HG02610 (cell line): Measurements from ENCODE around the gene BCL7A.

Experiments used
- ATAC-seq: cut with Tn5 transposase; IDR thresholded peaks from one replicate; pipeline ENCODE4 v1.9.1; 2021; ENCODE audit warnings: mild to moderate bottlenecking, moderate library complexity; ENCODE audit not compliant: unreplicated experiment

The BCL7A gene

DNA sequence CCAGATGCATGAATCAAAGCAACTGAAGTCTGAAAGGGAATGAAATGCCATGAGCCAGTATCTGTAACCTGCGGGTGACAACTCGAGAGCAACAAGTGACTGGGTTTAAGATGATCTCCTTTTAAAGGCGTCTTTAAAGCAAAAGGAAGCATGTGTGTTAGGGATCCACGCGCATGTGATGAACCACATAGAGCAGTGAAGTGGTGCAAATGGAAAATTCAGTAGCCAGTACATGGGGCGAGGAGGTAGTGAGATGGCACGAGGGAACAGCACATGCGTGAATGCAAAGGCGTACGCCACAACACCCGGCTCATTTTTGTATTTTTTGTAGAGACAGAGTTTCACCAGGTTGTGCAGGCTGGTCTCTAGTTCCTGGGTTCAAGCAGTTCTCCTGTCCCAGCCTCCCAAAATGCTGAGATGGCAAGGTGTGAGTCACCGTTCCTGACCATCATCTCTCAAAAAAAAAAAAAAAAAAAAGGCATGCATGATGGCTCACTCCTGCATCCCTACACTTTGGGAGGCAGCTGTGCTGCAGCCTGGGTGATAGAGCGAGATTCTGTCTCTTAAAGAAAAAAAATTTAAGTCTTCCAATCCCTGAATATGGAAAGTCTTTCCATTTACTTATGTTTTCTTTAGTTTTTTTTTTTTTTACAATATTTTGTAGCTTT, 24.6 kb upstream of the BCL7A start:
- no peak for ATAC-seq

DNA sequence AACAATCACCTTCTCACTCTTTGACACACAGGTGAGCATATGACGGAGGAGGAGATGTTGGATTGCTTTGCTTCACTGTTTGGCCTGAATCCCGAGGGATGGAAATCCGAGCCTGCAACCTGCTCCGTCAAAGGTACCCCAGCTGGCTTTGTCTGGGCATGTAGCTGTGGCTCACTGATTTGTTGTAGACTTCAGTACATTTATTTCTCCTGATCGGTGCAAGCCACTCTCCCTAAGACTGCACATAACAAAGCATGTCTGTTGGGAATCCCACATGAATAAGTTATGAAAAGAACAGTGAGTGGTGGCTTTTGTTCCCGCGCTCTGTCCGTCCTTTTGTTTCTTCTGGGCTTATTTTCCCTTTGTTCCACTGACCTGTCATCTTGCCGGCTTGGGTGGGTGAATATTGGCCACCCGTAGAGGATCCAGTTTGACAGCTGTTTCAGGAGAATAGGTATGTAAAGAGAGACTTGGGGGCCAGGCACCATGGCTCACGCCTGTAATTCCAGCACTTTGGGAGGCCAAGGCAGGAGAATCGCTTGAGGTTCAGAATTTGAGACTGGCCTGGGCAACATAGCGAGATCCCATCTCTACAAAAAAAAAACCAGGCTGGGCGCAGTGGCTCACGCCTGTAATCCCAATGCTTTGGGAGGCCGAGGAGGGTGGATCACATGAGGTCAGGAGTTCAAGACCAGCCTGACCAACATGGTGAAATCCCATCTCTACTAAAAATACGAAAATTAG, 20.0 kb upstream of the BCL7A start:
- ATAC-seq = no peak

DNA sequence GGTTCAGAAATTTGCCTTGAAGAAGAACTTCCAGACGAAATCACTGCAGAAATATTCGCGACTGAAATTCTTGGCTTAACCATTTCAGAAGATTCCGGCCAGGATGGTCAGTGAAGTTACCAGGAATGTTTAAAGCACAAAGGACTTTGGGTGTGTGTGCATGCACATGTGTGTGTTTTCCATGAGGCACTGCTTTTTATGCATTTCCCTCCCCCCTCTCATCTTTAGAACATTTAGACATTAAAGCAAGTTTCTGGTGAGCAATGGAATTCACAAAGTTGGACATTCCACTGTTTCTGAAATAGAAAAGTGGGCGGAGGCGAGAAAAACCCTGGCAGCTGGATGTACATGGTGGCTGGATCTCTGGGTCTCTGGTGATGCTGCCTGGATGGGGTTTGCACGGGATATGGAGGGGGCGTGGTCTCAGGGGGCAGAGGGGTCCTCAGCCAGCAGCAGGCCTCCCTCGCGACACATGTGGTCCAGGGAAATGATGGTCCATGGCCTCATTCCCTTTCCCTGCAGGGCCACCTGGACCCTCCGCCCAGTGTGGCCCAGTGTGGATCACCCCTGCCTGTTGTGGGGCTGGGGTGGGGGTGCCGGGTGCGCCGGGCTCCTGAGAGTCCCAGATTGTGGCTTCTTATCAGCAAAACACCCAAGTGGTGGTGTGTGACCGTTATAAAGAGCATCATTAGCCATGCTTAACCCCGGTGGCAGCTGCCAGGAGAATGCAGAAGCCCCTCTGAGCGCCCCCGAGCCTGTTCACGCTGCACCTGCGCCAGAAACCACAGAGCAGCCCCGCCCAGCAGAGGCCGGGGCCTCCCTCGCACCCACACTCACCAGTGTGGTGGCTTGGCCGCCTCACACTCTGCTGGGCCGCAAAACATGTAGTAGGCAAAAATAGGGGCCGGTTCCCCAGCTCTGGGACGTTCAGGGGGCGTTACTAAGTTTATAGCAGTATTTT, 17.8 kb upstream of the BCL7A start:
- ATAC-seq = peak; percentile 54

DNA sequence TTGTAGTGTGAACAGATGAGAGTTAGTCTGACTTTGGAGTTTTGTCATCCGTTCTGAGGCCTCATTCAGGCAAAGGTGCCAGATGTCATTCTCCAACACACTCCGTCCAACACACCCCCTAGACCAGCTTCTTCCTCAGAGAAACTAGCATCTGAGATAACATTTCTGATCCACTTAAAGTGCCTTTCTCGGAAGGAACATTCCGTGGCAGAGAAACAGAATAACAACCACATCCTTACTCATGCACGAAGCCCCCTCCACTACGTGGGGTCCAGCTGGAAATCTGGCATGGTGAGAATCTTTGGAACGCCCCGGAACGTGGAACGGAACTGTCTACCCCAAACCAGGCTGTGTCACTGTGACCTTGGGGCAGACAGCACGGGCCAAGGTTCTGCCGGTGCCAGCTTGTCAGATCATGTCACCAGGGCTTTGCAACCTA, 17.0 kb upstream of the BCL7A start:
- no peak for ATAC-seq

DNA sequence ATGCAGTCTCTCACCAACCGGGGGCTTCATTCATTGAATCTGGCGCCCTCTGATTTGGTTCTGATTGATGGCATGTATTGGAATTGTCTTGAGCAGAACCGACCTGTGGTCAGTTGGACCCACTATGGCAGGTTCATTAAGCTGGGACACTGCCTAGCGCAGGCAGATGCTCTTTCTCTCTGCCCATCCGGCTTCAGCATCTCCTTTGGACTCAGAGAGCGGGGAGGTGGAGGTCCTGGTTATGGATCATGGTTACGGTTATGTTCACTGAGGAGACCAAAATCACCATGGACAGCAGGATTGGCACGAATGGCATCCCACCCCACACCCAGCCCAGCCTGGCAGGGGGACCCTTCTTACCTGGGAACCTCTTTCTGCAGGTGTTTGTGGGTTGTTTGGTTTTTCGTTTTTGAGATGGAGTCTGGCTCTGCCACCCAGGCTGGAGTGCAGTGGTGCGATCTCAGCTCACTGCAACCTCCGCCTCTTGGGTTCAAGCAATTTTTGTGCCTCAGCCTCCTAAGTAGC, 16.4 kb upstream of the BCL7A start:
- ATAC-seq = no peak

DNA sequence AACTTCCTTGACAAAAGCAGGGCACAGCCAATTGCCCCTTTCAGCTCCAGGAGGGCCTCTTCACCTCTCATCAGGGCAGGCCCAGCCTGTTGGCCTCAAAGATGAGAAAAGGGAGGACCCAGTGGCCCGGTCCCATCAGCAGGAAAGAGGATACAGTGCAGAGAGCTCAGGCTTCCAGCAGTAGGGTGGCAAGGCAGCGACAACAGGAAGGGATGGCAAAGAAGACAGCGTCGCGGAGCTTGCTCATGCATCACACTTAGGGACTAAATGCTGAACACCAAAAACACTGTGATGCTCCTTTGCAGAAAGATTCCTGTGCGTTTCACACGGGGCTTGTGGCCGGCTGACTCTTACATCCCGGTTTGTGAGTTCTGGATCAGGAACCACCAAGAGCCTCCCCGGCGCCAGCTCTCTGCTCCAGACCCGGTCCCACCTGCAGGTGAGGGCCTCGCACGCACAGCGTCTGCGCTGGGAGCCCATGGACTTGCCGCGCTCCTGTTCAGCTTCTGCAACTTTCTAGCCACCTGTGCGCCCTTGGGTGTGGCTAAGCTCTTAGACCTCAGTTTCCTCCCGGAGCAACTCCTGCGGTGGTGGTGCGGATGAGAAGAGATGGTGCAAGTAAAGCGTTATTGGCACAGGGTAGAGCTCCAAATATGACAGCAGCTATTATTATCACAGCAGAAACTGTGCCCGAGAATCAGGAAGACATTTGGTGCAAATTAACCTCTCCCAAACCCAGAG, 15.3 kb upstream of the BCL7A start:
- no peak for ATAC-seq

DNA sequence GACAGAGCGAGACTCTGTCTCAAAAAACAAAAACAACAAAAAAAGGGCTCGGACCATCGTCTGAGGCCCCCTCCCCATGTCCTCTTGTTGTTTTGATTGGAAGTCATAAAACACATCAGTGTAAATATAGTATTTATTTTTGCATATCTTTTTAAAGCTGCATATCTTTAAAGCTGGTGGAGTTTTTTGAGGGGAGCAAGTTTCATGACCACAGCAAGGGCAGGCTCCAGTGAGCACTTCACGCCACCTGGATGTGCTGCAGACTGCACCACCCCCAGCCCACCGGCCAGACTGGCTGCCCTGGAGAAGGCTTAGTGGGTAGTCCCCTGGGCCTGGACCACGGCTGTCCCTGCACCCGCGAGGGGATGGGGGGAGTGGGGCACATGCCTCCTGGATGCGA, 11.9 kb upstream of the BCL7A start:
- no peak for ATAC-seq

DNA sequence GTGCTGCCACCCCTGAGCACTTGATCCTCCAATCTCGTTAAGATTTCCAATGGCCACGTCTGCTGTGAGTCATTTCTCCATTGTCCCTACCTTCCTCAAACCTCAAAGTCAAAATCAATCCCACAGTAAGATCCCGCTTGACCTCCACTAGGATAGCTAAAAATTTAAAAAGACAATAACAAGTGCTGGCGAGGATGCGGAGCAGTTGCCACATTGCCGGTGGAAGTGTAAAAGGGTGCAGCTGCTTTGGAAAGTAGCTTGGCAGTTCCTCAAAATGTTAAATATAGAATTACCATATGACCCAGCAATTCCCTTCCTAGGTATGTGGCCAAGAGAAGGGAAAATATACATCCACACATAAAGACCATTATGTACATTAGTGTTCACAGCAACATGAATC, 9.5 kb upstream of the BCL7A start:
- no peak for ATAC-seq

DNA sequence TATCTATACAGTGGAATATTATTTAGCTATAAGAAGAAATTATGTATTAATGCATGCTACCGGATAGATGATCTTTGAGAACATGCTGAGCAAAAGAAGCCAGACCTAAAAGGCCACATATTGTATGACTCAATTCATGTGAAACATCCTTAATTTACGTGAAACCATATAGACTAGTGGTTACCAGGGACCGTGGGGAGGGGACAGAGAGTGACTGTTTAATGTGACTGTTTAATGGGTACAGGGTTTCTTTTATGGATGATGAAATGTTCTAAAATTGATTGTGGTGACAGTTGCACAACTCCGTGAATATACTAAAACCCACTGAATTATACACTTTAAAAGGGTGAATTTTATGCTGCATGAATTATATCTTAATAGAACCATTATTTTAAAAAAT, 8.5 kb upstream of the BCL7A start:
- ATAC-seq = no peak

DNA sequence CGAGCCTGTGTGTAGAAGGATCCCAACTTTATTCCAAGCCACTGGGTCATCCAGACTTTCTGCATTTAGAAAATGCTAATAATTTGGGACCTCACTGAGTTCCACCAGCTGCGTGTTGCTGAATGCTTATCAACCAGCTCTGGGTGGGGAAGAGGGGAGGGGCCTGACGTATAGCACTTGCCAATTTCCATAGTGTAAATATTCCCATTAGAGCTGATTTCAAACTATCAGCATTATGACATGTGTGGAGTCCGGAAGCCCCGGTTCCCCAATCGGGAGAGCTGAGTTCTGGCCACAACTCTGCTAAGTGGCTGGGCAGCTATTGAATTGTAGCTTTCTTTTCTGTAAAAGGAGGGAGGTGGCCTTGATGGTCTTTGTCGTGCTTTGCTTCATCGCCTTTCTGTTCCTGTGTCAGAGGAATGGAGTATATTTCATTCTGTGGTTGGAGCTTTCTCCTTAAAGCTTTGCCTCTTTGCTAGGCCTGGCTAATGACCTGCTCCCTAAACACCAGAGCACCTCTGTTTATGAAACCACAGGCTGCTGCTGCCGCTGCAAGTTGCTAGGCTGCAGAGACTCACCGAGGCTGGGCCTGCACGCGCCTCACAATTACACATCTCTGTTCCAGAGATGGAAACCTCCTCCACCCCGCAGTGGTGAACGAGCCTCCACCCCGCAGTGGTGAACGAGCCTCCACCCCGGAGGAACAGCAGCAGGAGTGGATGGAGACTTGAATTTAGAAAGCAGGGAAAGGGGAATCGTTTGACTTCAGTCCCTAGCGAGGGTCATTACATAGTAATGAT, 7.7 kb upstream of the BCL7A start:
- ATAC-seq = no peak

DNA sequence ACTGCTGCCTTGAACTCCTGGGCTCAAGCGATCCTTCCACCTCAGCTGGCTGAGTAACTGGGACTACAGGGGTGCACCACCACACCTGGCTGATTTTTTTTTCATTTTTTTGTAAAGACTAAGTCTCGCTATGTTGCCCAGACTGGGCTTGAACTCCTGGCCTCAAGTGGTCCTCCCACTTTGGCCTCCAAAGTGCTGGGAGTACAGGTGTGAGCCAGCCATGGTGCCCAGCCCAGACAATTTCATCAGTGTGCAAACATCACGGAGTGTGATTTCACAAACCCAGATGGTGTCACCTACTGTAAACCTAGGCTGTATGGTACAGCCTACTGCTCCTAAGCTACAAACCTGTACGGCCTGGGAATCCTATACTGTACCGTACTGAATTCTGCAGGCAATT, 6.9 kb upstream of the BCL7A start:
- no peak for ATAC-seq

DNA sequence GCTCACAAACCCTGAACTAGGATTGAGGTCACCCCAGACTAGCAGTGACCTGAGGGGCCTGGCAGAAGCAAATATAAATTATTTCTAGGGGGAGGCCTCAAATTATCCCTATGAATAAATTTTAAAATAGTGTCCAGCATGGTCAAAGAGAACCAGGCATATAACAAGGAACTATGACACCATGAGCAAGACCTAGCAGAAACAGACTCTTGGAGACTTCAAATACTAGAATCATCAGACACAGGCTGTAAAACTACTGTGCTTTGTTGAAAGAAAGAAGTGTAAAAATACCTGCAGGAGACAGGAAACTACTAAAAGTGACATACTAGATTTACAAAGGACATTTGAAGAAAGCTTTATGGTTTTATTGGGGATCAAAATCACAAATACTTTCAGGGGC, 3.2 kb upstream of the BCL7A start:
- no peak for ATAC-seq

DNA sequence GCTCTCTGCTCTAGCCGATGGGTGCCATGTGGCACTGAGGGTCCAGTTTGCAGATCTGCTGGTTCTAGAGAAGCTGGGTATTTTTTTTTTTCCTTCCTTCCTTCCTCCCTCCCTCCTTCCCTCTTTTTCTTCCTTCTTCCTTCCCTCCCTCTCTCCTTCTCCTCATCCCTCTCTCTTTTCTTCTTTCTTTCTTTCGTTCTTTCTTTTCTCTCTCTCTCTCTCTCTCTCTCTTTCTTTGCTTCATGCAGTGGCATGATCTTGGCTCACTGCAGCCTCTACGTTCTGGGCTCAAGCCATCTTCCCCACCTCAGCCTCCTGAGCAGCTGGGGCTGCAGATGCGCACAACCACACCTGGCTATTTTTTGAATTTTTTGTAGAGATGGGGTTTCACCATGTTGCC, 2.7 kb upstream of the BCL7A start:
- ATAC-seq = no peak

DNA sequence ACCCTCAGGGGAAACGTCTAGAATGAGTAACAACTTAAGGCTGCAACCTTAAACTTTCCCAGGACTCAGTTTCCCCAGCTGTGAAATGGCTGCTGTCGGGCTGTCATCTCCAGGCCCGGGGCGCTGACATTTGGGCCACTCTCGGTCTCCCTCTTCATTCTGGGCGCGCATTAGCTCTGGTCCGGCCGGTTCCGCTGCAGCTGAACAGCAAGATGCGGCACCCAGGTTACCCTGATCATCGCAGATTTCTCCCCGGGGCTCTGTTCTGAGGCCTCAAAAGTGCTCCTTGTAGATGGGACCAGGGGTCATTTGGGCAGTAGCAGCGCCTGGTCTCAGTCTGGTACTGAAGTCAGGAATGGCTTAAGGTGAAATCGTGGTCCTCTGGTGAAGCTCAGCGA, 890 bp upstream of the BCL7A start:
- no peak for ATAC-seq

DNA sequence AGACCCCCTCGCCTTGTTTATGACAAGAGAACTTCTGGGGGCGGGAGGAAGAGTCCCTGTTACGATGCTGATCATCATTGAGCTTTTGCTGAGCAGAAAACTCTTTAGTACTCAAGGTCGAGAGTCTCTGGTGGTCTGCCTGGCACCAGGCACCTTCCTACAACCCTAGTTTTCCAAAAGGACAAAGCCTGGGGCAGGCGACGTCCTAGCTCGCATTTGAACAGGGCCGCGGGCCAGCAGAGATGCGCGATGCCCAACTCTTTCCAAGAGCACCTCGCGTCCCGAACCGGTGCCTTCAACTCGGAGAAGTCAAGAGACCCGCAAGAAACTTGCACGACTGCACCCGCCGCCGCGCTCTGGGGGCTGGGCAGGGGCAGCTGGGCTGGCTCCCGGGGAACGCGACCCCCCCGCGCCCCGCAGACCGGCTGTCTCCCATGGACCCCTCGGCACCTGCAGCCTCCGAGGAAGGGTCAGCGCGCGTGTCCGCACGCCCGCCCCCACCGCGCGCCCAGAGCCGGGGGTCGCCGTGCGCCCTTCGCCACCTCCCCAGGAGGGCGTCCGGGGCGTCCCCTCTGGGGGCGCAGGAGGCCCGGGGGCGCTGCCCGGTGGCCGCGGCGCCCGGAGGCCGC, 377 bp upstream of the BCL7A start:
- ATAC-seq = no peak

DNA sequence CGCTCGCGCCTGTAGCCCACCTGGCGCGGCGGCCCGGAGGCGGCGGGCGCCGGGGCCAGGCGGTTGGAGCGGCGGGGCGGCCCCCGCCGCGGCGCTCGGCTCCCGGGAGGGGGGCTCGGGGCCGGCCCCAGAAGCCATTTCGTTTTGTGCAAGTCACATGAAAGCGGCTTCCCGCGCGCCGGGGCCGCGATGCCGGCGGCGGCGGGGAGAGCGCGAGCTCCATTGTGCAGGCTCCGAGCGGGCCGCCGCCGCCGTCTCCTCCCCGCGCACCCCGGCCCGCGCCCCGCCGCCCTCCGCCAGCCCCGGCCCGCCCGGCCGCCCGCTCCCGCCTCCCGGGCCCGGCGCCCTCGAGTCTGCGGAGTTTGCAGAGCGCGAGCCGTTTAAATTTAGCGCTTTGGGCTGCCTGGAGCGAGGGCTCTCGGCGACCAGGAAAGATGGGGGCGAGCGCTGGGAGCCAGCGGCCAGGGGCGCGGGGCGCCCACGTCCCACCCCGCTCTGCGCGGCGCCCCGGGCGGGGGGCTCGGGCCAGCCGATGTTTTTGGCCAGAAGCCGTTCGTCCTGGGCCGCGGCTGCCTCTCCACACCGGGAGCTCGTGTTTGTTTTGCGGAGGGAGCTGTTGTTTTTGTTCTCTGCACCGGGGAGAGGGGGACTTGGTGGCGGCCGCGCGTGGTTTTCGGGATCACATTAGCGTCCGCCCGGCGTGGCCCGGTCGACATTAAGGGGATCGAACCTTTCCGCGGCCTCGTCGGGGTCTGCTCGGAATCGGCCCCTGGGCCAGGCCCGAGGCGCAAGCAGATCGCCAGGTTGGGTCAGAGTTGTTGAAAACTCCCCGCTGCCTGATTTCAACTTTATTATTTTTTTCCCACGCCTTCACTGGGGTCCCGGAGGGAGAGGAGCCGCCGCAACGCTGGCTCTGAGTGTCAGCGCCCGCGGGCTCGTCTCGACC, 982 bp downstream of the BCL7A start:
- no peak for ATAC-seq

DNA sequence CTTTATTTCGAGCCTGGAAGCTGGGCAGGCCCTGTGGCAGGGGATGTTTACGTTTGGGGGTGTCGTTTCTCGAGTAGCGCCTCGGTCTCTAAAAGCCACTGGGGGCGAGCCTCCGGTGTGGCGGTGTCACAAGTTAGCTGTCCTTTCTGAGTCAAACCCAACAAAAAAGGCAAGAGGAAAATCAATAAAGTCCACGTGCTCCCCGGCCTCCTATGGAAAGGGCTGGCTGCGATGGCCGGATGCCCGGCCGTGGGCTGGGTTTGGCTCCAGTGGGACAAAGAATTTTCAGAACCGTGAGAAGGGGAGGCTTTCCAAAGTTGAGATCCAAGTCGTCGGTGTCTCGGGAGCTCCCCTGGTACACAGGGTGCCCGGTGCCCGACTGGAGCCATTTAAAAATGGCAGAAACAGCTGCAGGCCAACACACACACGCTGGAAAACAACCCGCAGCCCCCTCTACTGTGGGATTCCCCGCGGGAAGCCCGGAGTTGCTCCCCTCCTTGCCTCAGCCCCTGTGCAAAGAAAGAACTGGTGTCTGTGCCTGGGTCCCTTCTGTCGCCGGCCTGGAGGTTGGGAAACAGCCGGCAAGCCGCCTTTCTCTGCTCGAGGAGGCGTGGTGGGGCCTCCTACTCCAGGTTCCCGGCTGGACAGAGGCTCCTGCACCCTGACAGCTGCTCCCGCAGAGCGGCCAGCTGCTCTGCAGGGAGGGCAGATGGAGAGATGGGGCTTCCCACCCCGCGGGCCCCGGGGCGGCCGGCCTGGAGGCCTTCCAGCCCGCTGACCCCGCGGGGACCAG, 1.9 kb downstream of the BCL7A start:
- no peak for ATAC-seq
